ENCODE results near the gene PKN3.
A peak's percentile ranks its signal among the peaks of the same experiment; 100 is the strongest.
"Not testable (repeated sequence)": the region's sequence is repeated elsewhere in the genome, so short reads cannot be mapped to it uniquely, and the experiment has no call there.

The PKN3 gene

DNA sequence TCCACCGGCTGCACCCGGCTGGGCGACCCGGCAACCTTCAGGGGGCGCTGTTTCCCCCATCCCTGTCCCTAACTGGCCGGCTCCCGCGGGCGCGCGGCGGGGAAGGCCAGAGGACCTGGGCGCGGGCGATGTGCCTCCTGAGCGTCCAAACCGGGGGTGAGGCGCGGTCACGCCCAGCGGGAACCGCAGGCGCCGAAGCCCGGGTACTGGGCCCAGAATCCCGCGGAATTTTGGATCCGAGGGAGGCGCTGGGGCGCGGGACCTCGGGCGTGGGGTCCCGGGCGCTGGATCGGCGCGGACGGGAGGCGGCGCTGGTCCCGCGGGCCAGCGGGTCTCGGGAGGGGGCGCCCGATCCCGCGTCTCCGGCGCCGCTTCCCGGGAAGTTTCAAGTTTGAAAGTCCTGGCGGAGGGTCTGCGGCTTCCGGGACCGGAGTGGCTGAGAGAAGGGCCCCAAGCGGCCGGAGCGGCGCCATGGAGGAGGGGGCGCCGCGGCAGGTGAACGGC, at the start of gene PKN3:
PKN3 (plus strand) TSS at position 59 of the 504 bp plus-strand sequence; CDS start at position 472, 413 bp downstream.
- no peaks in the 10 kb centered on the region for H3K36me3 Mint-ChIP-seq
- H3K4me1 Mint-ChIP-seq, result peaks cover 22% of the 10 kb centered on the region
- no peaks in the 10 kb centered on the region for H3K27me3 Mint-ChIP-seq
- no peaks in the 10 kb centered on the region for H3K9me3 Mint-ChIP-seq
- peak; percentile 91 for ATAC-seq
- peak within 1 kb of the TSS; percentile 90 for H3K4me3 Mint-ChIP-seq
- peak within 1 kb of the TSS; percentile 58 for H3K27ac Mint-ChIP-seq

DNA sequence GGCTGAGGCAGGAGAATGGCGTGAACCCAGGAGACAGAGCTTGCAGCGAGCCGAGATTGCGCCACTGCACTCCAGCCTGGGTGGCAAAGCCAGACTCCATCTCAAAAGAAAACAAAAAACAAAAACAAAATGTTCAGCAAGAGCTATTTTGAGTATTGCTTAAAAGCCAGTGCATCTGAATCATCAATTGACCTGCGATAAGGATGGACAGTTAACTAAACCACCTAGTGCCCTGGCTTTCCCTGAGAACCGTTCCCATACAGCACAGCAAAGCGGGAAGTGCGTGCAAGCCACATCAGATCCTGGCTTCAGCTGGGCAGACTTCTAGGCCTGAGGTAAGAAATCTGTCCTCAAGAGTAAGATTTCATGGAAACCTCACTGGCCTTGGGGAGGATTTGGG, 48.4 kb upstream of the PKN3 start:
- Mint-ChIP-seq H3K36me3 (no peaks in the 10 kb centered on the region), H3K4me1 (peaks cover 6% of the 10 kb centered on the region), H3K27me3 (no peaks in the 10 kb centered on the region), H3K9me3 (no peaks in the 10 kb centered on the region), H3K27ac (no peak overlapping the region), H3K4me3 (no peak overlapping the region)
- ATAC-seq, result no peak

DNA sequence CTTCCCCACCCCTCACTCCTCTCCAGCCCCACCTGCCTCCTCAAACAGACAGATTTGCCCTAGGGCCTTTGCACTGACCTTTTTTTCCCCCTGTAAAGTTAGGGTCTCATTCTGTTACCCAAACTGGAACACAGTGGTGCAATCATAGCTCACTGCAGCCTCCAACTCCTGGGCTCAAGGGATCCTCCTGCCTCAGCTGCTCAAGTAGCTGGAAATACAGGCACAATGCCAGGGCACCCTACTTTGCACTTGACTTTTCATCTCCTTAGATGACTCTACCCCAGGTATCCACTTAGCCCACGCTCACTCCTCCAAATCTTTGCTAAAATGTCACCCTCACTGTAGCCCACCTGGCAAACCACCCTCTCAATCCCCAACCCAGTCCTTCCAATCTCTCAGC, 47.8 kb upstream of the PKN3 start:
- Mint-ChIP-seq H3K36me3 (no peaks in the 10 kb centered on the region), H3K4me1 (peaks cover 6% of the 10 kb centered on the region), H3K27me3 (no peaks in the 10 kb centered on the region), H3K9me3 (no peaks in the 10 kb centered on the region), H3K4me3 (no peak overlapping the region), H3K27ac (peak overlapping the region; percentile 100)
- ATAC-seq, result no peak

DNA sequence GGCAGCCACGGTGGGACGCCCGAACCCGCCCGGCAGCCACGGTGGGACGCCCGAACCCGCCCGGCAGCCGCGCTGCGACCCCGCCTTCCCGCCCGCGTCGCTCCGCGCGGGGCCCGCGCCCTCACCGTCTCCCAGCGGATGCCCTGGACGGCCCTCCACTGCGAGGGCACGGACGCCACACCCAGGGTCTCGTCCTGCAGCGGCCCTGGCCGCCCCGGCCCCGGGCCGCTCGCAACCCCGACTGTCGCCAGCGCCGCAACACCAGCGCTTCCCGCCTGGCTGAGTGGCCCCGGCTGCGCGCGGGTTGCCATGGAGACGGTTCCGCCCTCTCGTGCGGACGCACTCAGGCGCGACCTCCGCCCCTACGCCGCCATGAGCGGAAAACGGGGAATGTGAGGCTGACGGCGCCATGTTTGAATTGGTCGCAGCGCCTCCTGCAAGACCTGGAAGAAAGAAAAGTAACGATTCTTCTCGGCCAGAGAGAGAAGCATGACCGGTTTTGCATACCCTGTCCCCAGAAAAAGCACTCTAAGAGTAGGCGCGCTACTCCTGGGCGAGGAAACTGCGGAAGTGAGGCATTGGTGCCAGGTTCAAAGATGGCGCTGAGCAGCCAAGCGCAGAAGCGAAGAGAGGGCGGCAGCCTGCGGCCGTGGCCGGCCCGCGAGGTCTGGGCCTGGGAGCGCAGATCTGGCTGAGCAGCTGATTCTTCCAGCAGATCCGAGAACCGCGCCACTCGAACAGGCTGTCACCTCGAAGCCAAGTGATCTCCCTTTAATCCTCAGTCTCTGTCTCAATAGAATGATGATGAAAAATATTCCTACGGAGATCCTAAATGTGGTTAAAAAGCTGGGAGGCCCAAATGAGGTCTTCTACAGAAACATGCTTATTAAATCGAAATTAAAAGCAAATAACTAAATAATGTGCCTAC, 45.6 kb upstream of the PKN3 start, which contains the start of gene DYNC2I2:
DYNC2I2 (minus strand) TSS at position 432 of the 928 bp plus-strand sequence; CDS start at position 311, 121 bp downstream.
- peaks cover 6% of the 10 kb centered on the region for H3K4me1 Mint-ChIP-seq
- peak within 1 kb of the TSS; percentile 100 for H3K27ac Mint-ChIP-seq
- peak within 1 kb of the TSS; percentile 93 for H3K4me3 Mint-ChIP-seq
- H3K9me3 Mint-ChIP-seq, result no peaks in the 10 kb centered on the region
- H3K27me3 Mint-ChIP-seq, result no peaks in the 10 kb centered on the region
- ATAC-seq, result peak; percentile 88
- no peaks in the 10 kb centered on the region for H3K36me3 Mint-ChIP-seq

DNA sequence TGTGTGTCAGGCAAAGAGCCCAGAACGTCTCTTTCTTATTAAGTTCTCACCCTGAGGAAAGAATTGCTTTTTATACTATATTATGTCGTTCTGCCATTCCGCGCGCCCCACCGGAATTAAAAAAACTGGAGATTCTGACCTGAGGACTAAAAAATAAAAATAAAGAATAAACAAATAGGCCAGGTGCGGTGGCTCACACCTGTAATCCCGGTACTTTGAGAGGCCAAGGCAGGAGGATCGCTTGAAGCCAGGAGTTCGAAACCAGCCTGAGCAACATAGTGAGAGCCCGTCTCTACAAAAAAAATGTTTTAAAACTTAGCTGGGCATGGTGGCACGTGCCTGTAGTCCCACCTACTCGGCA, 45.0 kb upstream of the PKN3 start:
- Mint-ChIP-seq H3K36me3 (no peaks in the 10 kb centered on the region), H3K27me3 (no peaks in the 10 kb centered on the region), H3K9me3 (no peaks in the 10 kb centered on the region), H3K4me3 (peak overlapping the region; percentile 93), H3K27ac (peak overlapping the region; percentile 100), H3K4me1 (peaks cover 6% of the 10 kb centered on the region)
- no peak for ATAC-seq

DNA sequence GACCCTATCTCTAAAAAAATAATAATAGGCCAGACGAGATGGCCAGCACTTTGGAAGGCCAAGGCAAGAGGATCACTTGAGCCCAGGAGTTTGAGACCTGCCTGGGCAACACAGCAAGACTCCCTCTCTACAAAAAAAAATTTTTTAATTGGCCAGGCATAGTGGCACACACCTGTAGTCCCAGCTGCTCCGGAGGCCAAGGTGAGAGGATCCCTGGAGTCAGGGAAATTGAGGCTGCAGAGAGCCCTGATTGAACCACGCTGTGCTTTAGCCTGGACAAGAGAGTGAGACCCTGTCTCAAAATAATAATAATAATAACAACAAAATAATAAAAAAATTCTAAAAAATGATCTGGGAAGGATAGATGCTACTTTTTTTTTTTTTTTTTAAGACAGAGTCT, 44.5 kb upstream of the PKN3 start:
- no peak overlapping the region for H3K4me3 Mint-ChIP-seq
- H3K4me1 Mint-ChIP-seq, result peaks cover 6% of the 10 kb centered on the region
- no peak overlapping the region for H3K27ac Mint-ChIP-seq
- no peak for ATAC-seq
- H3K9me3 Mint-ChIP-seq, result no peaks in the 10 kb centered on the region
- no peaks in the 10 kb centered on the region for H3K27me3 Mint-ChIP-seq
- H3K36me3 Mint-ChIP-seq, result no peaks in the 10 kb centered on the region

DNA sequence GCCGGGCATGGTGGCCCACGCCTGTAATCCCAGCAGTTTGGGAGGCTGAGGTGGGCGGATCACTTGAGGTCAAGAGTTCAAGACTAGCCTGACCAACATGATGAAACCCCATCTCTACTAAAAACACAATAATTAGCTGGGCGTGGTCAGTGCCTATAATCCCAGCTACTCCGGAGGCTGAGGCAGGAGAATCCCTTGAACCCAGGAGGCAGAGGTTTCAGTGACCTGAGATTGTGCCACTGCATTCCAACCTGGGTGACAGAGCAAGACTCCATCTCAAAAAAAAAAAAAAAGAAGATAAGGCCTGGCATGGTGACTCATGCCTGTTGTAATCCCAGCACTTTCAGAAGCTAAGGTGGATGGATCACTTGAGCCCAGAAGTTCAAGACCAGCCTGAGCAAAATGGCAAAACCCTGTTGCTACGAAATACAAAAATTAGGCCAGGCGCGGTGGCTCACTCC, 35.8 kb upstream of the PKN3 start:
- H3K27ac Mint-ChIP-seq, H3K4me3 Mint-ChIP-seq, H3K36me3 Mint-ChIP-seq, H3K9me3 Mint-ChIP-seq, ATAC-seq, H3K27me3 Mint-ChIP-seq: not testable (repeated sequence)
- H3K4me1 Mint-ChIP-seq, result peaks cover 12% of the 10 kb centered on the region

DNA sequence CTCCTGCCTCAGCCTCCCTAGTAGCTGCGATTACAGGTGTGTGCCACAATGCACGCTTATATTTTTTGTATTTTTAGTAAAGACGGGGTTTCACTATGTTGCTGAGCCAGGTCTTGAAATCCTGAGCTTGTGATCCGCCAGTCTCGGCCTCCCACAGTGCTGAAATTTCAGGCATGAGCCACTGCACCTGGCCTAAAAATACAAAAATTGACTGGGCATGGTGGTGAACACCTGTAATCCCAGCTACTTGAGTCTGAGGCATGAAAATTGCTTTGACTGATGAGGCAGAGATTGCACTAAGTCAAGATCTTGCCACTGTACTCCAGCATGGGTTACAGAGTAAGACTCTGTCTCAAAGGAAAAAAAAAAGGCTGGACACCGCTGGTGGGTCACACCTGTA, 32.5 kb upstream of the PKN3 start:
- Mint-ChIP-seq H3K4me1 (peaks cover 6% of the 10 kb centered on the region), H3K9me3 (no peaks in the 10 kb centered on the region), H3K4me3 (no peak overlapping the region), H3K27me3 (no peaks in the 10 kb centered on the region), H3K27ac (no peak overlapping the region), H3K36me3 (peaks cover 9% of the 10 kb centered on the region)
- no peak for ATAC-seq

DNA sequence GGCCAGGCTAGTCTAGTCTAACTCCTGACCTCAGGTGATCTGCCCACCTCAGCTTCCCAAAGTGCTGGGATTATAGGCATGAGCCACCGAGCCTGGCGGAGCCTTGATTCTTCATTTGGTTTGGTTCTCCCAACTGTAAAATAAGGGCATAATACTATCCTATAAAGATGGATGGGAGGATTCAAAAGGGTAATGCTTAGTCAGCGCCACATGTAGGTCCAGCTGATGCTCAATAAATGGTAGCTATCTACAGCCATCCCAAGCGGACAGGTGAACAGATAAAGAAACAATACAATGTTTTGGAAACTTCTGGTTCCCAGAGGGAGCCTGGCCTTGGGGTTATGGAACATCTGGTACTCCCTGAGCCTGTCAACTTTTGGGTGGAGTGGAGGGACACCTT, 26.9 kb upstream of the PKN3 start:
- Mint-ChIP-seq H3K27me3 (no peaks in the 10 kb centered on the region), H3K27ac (no peak overlapping the region), H3K4me1 (peaks cover 5% of the 10 kb centered on the region), H3K9me3 (no peaks in the 10 kb centered on the region), H3K36me3 (peaks cover 5% of the 10 kb centered on the region), H3K4me3 (no peak overlapping the region)
- ATAC-seq, result no peak

DNA sequence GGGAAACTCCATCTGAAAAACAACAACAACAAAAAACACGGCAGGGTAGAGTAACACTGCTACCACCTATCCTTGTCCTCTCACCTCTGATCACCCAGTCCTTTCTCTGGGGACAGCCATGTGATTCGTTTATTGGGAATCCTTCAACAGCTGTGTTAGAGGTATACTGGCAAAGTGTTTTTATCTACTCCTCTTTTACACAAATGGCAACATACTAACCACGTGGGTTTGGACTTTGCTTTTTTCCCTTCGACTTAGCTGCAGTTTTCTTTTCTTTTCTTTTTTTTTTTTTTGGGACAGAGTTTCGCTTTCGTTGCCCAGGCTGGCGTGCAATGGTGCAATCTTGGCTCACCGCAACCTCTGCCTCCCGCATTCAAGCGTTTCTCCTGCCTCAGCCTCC, 24.5 kb upstream of the PKN3 start:
- ATAC-seq, result no peak
- no peak overlapping the region for H3K27ac Mint-ChIP-seq
- H3K4me3 Mint-ChIP-seq, result no peak overlapping the region
- peaks cover 13% of the 10 kb centered on the region for H3K36me3 Mint-ChIP-seq
- H3K4me1 Mint-ChIP-seq, result peaks cover 9% of the 10 kb centered on the region
- H3K9me3 Mint-ChIP-seq, result no peaks in the 10 kb centered on the region
- no peaks in the 10 kb centered on the region for H3K27me3 Mint-ChIP-seq

DNA sequence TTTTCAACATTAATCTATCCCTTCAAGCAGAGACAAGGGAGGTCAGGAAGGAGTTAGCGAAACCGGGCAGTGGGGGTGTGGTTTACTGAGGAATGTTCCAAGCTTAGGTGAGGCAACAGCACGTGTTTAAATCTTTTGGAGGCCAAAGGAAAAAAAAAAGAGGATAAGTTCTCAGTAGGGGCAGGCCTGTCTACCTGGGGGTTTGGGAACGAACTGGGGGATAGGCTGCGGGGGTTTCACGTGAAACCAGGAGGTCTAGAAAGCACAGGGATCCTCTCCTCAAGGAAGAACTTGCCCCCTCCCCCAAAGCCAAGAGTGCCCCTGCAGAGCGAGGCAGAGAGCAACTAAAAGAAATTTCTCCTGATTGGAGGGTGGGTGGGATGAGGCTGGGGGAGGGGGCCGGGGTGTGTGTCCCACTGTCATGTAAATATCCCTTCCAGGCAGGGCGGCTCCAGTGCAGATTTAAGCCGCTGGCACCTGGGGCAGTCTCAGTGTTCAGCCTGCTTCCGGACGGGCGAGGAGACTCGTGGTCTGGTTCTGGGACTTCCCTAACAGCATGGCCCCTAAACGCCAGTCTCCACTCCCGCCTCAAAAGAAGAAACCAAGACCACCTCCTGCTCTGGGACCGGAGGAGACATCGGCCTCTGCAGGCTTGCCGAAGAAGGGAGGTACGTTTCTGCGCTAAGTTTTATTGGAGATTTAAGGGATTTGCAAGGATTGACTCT, 18.8 kb upstream of the PKN3 start:
- Mint-ChIP-seq H3K4me3 (peak overlapping the region; percentile 88), H3K9me3 (no peaks in the 10 kb centered on the region), H3K27ac (peak overlapping the region; percentile 86), H3K36me3 (peaks cover 17% of the 10 kb centered on the region), H3K27me3 (no peaks in the 10 kb centered on the region), H3K4me1 (peaks cover 49% of the 10 kb centered on the region)
- ATAC-seq, result peak; percentile 80

DNA sequence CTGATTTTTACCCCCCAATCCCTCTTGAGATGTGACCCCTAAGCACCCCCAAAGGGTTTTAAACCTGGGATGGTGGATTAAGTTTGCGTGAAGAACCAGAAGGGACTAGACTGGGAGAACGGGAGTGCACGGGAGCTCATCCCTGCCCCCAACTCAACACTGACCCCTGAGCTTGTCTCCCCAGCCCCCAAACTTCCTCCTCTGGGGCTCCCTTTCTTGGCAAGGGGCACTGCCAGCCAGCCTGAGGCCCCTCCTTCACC, 18.3 kb upstream of the PKN3 start:
- peak overlapping the region; percentile 88 for H3K4me3 Mint-ChIP-seq
- H3K36me3 Mint-ChIP-seq, result peaks cover 17% of the 10 kb centered on the region
- ATAC-seq, result no peak
- no peaks in the 10 kb centered on the region for H3K27me3 Mint-ChIP-seq
- no peaks in the 10 kb centered on the region for H3K9me3 Mint-ChIP-seq
- peaks cover 50% of the 10 kb centered on the region for H3K4me1 Mint-ChIP-seq
- H3K27ac Mint-ChIP-seq, result peak overlapping the region; percentile 86

DNA sequence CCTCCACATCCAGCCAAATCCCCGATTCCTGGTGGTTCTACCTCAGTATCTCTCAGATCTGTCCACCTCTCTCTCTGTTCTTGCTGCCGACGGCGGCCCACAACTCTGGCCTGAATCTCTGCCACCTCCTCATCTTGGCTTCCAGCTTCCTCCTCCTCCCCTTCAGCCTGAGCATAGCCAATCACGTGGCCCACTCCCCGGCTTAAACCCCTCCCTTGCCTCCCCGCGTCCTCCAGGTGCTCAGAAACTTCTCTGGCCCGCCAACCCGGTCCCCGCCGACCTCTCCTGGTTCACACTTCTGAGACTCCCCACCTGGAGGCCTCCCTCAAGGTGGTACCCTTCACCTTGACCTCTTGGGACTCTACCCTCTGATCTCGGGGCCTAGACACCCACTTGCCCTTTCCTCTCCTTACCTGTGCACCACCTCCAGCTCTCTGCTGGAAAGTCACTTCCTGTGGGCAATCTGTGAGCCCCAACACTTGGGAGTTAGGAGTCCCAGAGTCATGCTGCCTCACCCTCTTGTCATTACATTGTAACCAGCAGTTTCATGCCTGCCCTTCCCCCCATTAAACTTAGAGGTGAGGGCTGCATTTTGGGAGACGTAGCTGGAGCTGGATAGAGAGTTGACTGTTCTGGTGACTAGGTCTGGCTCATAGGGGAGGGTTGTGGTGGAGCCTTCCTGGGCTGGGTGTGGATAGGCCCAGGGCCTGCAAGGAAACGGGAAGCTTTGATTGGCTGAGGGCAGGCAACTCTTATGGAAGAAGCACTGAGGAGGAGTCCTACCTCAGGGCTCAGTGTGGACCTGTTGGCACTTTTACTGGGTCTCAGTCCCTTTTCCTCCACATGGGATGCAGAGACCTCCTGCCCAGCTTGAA, 17.7 kb upstream of the PKN3 start:
- peak overlapping the region; percentile 88 for H3K4me3 Mint-ChIP-seq
- no peaks in the 10 kb centered on the region for H3K9me3 Mint-ChIP-seq
- peak overlapping the region; percentile 86 for H3K27ac Mint-ChIP-seq
- peaks cover 17% of the 10 kb centered on the region for H3K36me3 Mint-ChIP-seq
- H3K4me1 Mint-ChIP-seq, result peaks cover 50% of the 10 kb centered on the region
- no peaks in the 10 kb centered on the region for H3K27me3 Mint-ChIP-seq
- ATAC-seq, result peak; percentile 76

DNA sequence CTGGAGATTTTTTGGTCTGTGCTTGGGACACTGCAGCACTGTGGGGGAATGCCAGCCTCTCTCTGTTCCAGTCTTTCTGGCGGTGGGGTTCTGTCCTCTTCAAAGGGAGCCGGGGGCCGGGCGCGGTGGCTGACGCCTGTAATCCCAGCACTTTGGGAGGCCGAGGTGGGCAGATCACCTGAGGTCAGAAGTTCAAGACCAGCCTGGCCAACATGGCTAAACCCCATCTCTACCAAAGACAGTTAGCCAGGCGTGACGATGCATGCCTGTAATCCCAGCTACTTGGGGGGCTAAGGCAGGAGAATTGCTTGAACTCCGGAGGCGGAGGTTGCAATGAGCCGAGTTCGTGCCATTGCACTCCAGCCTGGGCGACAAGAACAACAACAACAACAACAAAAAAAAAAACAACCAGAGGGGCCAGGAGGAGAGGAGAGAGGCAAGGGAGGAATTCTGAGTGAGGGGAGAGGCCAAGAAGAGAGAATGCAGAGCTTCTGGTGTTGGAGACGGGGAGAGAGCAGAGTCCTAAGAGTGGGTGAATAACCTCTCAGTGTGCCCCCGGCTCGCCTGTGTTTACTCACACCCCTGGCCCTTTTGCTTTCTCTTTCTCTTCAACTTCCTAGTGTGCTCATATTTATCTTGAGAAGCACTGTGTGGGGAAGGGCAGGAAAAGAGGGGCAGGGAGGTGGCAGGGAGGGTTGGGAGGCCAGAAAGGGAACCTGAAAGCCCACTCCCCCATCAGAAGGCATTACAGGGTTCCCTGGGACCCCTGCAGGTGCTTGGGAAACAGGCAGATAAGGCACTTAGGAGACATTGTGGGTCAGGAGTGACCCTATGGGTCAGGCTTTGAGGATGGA, 16.4 kb upstream of the PKN3 start:
- no peaks in the 10 kb centered on the region for H3K27me3 Mint-ChIP-seq
- H3K9me3 Mint-ChIP-seq, result no peaks in the 10 kb centered on the region
- peaks cover 24% of the 10 kb centered on the region for H3K36me3 Mint-ChIP-seq
- H3K27ac Mint-ChIP-seq, result peak overlapping the region; percentile 86
- ATAC-seq, result no peak
- peaks cover 56% of the 10 kb centered on the region for H3K4me1 Mint-ChIP-seq
- H3K4me3 Mint-ChIP-seq, result peak overlapping the region; percentile 88
